Ovary (tissue), 9 donors: ENCODE results near the gene RPS19. TPM values are rescaled to one million over a fixed set of nuclear protein-coding genes. Genes with fewer than 3 reads are reported as not detected.

Experiments
- DNase-seq, 5 donors: peaks; one replicate each; pipeline ENCODE4 v3.0.0-alpha.2; 2019 to 2020
- H3K27ac ChIP-seq, 2 donors: fragments of 200-600 bp; one replicate each; pipeline versions ENCODE4 v1.5.1 to v1.8.0; 2019 to 2022
- H3K27me3 ChIP-seq: fragments of 200-600 bp; one replicate; pipeline ENCODE4 v1.8.0; 2022
- H3K36me3 ChIP-seq: fragments of 200-600 bp; sonication (generic); one replicate; pipeline ENCODE4 v1.5.1; 2019
- H3K4me1 ChIP-seq: one replicate; pipeline ENCODE4 v1.8.1; 2013; ENCODE audit warnings: mild to moderate bottlenecking, moderate library complexity; ENCODE audit not compliant: insufficient read depth
- H3K4me3 ChIP-seq: fragments of 200-600 bp; sonication (generic); one replicate; pipeline ENCODE4 v1.5.1; 2017
- H3K9me3 ChIP-seq, 2 donors: fragments of 200-600 bp in 1 of 2; sonication (generic) in 1 of 2; one replicate each; pipeline versions ENCODE4 v1.5.1 to v1.8.1; 2013 to 2019; ENCODE audit warnings: mild to moderate bottlenecking in 1 of 2, moderate library complexity in 1 of 2
- EP300 ChIP-seq: sonication (generic); formaldehyde crosslinking; IDR thresholded peaks from one replicate; pipeline ENCODE4 v1.6.1; 2017; ENCODE audit warnings: antibody characterized with exemption
- POLR2A ChIP-seq: fragments of 450-650 bp; IDR thresholded peaks from one replicate; pipeline ENCODE4 v1.6.1; 2017; ENCODE audit warnings: antibody characterized with exemption, mild to moderate bottlenecking, moderate library complexity
- WGBS, 3 donors: extraction: QIAGEN DNeasy Blood & Tissue Kit in 1 of 3; methylation state at CpG; one replicate each; pipeline versions ENCODE4 v1.1.5 to v1.1.7; 2013 to 2017; 5-methylcytosine and 5-hydroxymethylcytosine counted together
- intact Hi-C, 4 donors: fragments of 100-400 bp; cut with DNase I; formaldehyde crosslinking; loops; one replicate each; pipeline versions ENCODE4 v1.11.0 to v1.15.1; 2022 to 2023
- polyA plus RNA-seq, 2 donors: library from polyadenylated mRNA; stranded (reverse); fragments of 200-250 nt in 1 of 2; fragments of 350-450 nt in 1 of 2; fragmentation: Illumina TruSeq in 1 of 2; extraction: RNeasy Lipid Tissue Mini Kit (QIAGEN cat#74804) in 1 of 2; gene quantifications; one replicate each; pipeline ENCODE4 v1.2.3, GENCODE V29; 2013 to 2014
- total RNA-seq, 7 donors: library from RNA; depleted of rRNA in 2 of 7; stranded (reverse); fragments of >200 nt in 2 of 7; fragmentation: NEBNext Ultra II Directional in 3 of 7; extraction: Animal tissue kit (Norgen Biotek cat#: 25700) in 3 of 7; gene quantifications; one replicate each; pipeline versions ENCODE4 v1.1.0 to v1.2.4, GENCODE V29; 2016 to 2023
- TF ChIP-seq, protein P1 (sequence below), 3 donors: fragments of 450-650 bp in 2 of 3; fragments of 200-600 bp in 1 of 3; IDR thresholded peaks; one replicate each; pipeline versions ENCODE4 v1.5.1 to v1.8.0; 2016 to 2022; ENCODE audit warnings: antibody characterized with exemption in 3 of 3, mild to moderate bottlenecking in 1 of 3
- donor health status: DM: no; HTN: no; CAD: no; lungs with moderate emphysema.
- donor health status: DM: no; HTN: no; CAD: no.
- donor health status: Bipolar disorder and iron deficiency.
- donor health status: DM: yes; HTN: yes; CAD: no.
- donor health status: DM: no; HTN: no; CAD: no.
- donor health status: DM: yes; HTN: yes; CAD: no.

Gene RPS19
- total and polyA plus RNA-seq, 9 donors, result 1,030 to 3,960 (median 2,873) TPM

DNA sequence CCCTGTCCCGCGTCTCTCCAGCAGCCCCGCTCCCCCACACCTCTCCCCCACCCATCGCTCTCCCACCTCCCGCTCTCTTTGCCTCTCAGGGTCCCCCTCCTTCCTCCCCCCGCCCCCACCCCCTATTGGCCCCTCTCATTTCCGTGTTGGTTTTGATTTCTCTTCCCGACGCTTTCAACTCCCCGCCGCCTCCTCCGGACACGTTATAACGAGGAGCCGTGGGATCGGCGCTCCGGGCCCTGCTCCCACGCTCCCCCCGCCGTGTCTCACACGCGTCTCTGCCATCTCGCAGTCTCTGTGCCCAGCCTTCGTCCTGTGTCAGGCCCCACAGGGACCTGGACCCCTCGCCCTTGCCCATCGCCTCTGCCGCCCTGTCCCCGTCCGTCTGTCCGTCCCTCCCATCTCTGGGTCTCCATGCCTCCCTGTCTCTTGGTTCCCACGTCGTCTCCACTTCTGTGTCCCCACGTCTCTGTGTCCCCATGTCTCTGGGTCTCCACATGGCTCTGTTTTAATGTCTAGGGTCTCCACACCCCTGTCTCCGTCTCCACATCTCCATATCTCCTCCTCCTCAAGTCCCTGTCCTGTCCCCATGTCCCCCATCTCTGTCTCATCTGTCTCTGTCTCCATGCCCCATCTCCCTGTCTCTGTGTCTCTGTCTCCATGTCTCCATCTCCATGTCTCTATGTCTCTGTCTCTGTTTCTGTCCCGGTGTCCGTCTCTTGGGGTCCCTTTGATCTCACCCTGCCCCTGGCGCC is 55.1 kb downstream of the RPS19 start:
- 3 to 4% (median 3%) methylated on average over 32 to 38 of the region's 38 CpGs for WGBS, 3 donors
- H3K4me3 ChIP-seq, result no peak overlapping the region

DNA sequence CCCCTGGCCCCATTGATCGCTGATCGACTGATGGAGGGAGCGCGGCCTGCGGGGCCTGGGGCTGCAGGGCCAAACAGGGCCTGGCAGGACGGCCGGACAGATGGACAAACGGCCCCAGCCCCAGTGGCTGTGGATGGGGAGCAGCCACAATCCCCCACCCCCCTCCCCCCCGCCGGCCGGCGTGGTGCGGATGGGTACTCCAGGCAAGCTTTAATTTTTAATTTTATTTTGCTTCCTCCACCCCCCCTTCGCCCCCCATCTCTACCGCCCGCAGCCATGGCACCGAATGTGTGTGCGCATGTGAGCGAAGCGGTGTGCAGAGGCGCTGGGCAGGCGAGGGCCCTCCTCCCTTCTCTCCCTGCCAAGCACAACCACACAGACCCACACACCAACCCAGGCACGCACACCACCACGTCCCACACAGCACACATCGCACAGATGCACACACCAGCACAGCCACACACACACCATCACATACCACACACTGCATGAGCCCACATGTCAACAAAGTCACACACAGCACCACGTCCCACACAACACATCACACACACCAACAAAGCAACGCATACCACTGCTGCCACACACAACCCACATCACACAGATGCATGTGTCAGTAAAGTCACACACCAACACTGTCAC is 55.8 kb downstream of the RPS19 start:
- DNase-seq, result no peak
- Histone ChIP-seq H3K27ac (no peak overlapping the region), H3K4me3 (no peak overlapping the region), H3K27me3 (peaks cover 3% of the 10 kb centered on the region), H3K4me1 (no peaks in the 10 kb centered on the region), H3K36me3 (no peaks in the 10 kb centered on the region), H3K9me3 (no peaks in the 10 kb centered on the region)
- WGBS, 3 donors, result 24 to 33% (median 28%) methylated on average over 27 of the region's 27 CpGs
- intact Hi-C loops, result no loop called here
- TF ChIP-seq, protein P1, sequence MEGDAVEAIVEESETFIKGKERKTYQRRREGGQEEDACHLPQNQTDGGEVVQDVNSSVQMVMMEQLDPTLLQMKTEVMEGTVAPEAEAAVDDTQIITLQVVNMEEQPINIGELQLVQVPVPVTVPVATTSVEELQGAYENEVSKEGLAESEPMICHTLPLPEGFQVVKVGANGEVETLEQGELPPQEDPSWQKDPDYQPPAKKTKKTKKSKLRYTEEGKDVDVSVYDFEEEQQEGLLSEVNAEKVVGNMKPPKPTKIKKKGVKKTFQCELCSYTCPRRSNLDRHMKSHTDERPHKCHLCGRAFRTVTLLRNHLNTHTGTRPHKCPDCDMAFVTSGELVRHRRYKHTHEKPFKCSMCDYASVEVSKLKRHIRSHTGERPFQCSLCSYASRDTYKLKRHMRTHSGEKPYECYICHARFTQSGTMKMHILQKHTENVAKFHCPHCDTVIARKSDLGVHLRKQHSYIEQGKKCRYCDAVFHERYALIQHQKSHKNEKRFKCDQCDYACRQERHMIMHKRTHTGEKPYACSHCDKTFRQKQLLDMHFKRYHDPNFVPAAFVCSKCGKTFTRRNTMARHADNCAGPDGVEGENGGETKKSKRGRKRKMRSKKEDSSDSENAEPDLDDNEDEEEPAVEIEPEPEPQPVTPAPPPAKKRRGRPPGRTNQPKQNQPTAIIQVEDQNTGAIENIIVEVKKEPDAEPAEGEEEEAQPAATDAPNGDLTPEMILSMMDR (IDR thresholded peaks at IDR 0.05), result no peak
- no peak for TF ChIP-seq POLR2A
- TF ChIP-seq EP300, result no peak

More for the DNA sequence above, 55.1 kb downstream of the RPS19 start:
- TF ChIP-seq EP300 (no peak), POLR2A (no peak)
- TF ChIP-seq, protein P1 (IDR thresholded peaks at IDR 0.05), result no peak
- intact Hi-C loops, result no loop called here
- Histone ChIP-seq H3K4me1 (no peaks in the 10 kb centered on the region), H3K27ac (no peak overlapping the region), H3K36me3 (no peaks in the 10 kb centered on the region), H3K9me3 (no peaks in the 10 kb centered on the region), H3K27me3 (peaks cover 3% of the 10 kb centered on the region)
- DNase-seq, result no peak

DNA sequence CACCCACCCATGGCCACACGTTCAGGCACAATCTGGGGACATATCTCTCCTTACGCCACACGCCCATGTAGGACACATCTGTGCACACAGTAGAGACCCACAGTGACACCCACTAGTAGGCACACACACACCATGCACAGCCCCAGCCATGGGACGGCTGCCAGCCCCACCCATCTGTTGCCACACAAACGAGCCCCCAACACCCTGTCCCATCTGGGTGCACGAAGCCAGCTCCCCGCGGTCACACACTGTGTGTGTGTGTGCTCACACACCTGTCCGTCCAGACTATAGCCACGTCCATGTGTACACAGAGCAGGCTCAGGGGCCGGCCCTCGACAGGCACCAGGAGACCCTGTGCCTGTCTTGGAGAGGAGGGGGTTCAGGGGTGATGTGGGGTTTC is 57.6 kb downstream of the RPS19 start:
- 52 to 54% (median 54%) methylated on average over 12 of the region's 12 CpGs for WGBS, 3 donors
- H3K27me3 ChIP-seq, result peaks cover 3% of the 10 kb centered on the region
- intact Hi-C loops, result no loop called here

DNA sequence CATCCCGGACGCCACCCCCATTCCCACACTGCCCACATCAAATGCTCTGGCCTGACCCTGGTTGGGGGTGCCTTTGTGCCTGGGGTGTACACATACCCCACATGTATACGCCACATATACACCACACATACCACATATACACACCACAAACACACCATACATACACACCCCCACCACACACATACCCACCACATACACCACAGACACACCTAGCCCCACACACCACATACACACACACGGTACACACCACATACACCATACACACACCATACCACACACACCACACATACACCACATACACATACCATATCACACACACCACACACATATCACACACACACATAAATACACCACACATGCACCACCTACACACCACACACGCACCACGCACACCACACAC is 58.0 kb downstream of the RPS19 start:
- TF ChIP-seq, protein P1 (IDR thresholded peaks at IDR 0.05), result no peak
- no peak for TF ChIP-seq POLR2A
- no peak for TF ChIP-seq EP300
- H3K4me3 ChIP-seq, result no peak overlapping the region
- no peak overlapping the region for H3K27ac ChIP-seq
- DNase-seq, result no peak
- H3K9me3 ChIP-seq, result no peaks in the 10 kb centered on the region
- H3K36me3 ChIP-seq, result no peaks in the 10 kb centered on the region
- H3K4me1 ChIP-seq, result no peaks in the 10 kb centered on the region
- WGBS, 3 donors, result 79 to 82% (median 81%) methylated on average over 6 of the region's 6 CpGs
- intact Hi-C loops, result no loop called here
- peaks cover 3% of the 10 kb centered on the region for H3K27me3 ChIP-seq

More for the DNA sequence above, 57.6 kb downstream of the RPS19 start:
- no peak overlapping the region for H3K27ac ChIP-seq
- DNase-seq, result no peak
- TF ChIP-seq, protein P1 (IDR thresholded peaks at IDR 0.05), result no peak
- TF ChIP-seq EP300 (no peak), POLR2A (no peak)
- no peaks in the 10 kb centered on the region for H3K36me3 ChIP-seq
- no peak overlapping the region for H3K4me3 ChIP-seq
- no peaks in the 10 kb centered on the region for H3K4me1 ChIP-seq
- H3K9me3 ChIP-seq, result no peaks in the 10 kb centered on the region
